ENCODE measurements around the gene SYT14. TPM values are rescaled to one million over a fixed set of nuclear protein-coding genes. Genes with fewer than 3 reads are reported as not detected.

SYT14 gene
- total RNA-seq, 4 donors from 2014 or later, result 0.98 to 4.2 (median 2.0) TPM

- no peak for DNase-seq (ENCODE audit: low spot score in 2 of 2)
- no peaks in the 10 kb centered on the region for H3K4me1 ChIP-seq
- H3K27me3 ChIP-seq, result no peaks in the 10 kb centered on the region
- H3K9me3 ChIP-seq, result no peaks in the 10 kb centered on the region
- TF ChIP-seq POLR2A (IDR thresholded peaks at IDR 0.05), result no peak
- TF ChIP-seq EP300 (IDR thresholded peaks at IDR 0.05), result no peak
- no peak for TF ChIP-seq CTCF (IDR thresholded peaks at IDR 0.05)
- H3K27ac ChIP-seq, result no peak overlapping the region
- no peak overlapping the region for H3K4me3 ChIP-seq
- no peaks in the 10 kb centered on the region for H3K36me3 ChIP-seq
These were observed 179.7 kb downstream of the SYT14 start for GRCh38 chr1:210117681-210118170.

GRCh38 chr1:210123383-210123782 lies 185.4 kb downstream of the SYT14 start:
- no peak overlapping the region for H3K4me3 ChIP-seq
- TF ChIP-seq CTCF (IDR thresholded peaks at IDR 0.05), result no peak
- TF ChIP-seq EP300 (IDR thresholded peaks at IDR 0.05), result no peak
- no peak for TF ChIP-seq POLR2A (IDR thresholded peaks at IDR 0.05)
- H3K9me3 ChIP-seq, result no peaks in the 10 kb centered on the region
- 40 to 46% methylated on average over 1 of the region's 1 CpG for WGBS, 2 donors
- no peaks in the 10 kb centered on the region for H3K4me1 ChIP-seq
- no peaks in the 10 kb centered on the region for H3K27me3 ChIP-seq
- DNase-seq (ENCODE audit: low spot score in 2 of 2), result no peak
- H3K27ac ChIP-seq, result no peak overlapping the region
- no peaks in the 10 kb centered on the region for H3K36me3 ChIP-seq

GRCh38 chr1:210123924-210124589 lies 186.0 kb downstream of the SYT14 start:
- Histone ChIP-seq H3K4me3 (no peak overlapping the region), H3K36me3 (no peaks in the 10 kb centered on the region), H3K9me3 (no peaks in the 10 kb centered on the region), H3K4me1 (no peaks in the 10 kb centered on the region), H3K27me3 (no peaks in the 10 kb centered on the region), H3K27ac (no peak overlapping the region)
- DNase-seq (ENCODE audit: low spot score in 2 of 2), result no peak
- 54 to 65% methylated on average over 2 of the region's 2 CpGs for WGBS, 2 donors
- TF ChIP-seq CTCF (IDR thresholded peaks at IDR 0.05), result no peak
- TF ChIP-seq POLR2A (IDR thresholded peaks at IDR 0.05), result no peak
- no peak for TF ChIP-seq EP300 (IDR thresholded peaks at IDR 0.05)

GRCh38 chr1:210124736-210125135 lies 186.7 kb downstream of the SYT14 start:
- Histone ChIP-seq H3K27ac (no peak overlapping the region), H3K9me3 (no peaks in the 10 kb centered on the region), H3K4me1 (no peaks in the 10 kb centered on the region), H3K27me3 (no peaks in the 10 kb centered on the region), H3K4me3 (no peak overlapping the region), H3K36me3 (no peaks in the 10 kb centered on the region)
- no peak for DNase-seq (ENCODE audit: low spot score in 2 of 2)
- WGBS, 2 donors, result 41 to 52% methylated on average over 2 of the region's 2 CpGs
- TF ChIP-seq POLR2A (IDR thresholded peaks at IDR 0.05) (no peak), CTCF (IDR thresholded peaks at IDR 0.05) (no peak), EP300 (IDR thresholded peaks at IDR 0.05) (no peak)

GRCh38 chr1:210125143-210125542 lies 187.1 kb downstream of the SYT14 start:
- no peak overlapping the region for H3K27ac ChIP-seq
- H3K36me3 ChIP-seq, result no peaks in the 10 kb centered on the region
- DNase-seq (ENCODE audit: low spot score in 2 of 2), result no peak
- no peaks in the 10 kb centered on the region for H3K27me3 ChIP-seq
- WGBS, 2 donors, result 43 to 62% methylated on average over 4 of the region's 4 CpGs
- H3K9me3 ChIP-seq, result no peaks in the 10 kb centered on the region
- H3K4me1 ChIP-seq, result no peaks in the 10 kb centered on the region
- H3K4me3 ChIP-seq, result no peak overlapping the region
- no peak for TF ChIP-seq POLR2A (IDR thresholded peaks at IDR 0.05)
- TF ChIP-seq CTCF (IDR thresholded peaks at IDR 0.05), result no peak
- TF ChIP-seq EP300 (IDR thresholded peaks at IDR 0.05), result no peak

Measured in tibial nerve (tissue), 4 donors.